GM12878 (cell line): ENCODE results near the gene FCHSD2. TPM values are rescaled to one million over a fixed set of nuclear protein-coding genes. Genes with fewer than 3 reads are reported as not detected.

ENCODE experiments used
- BACH1 ChIP-seq: fragments of 450-650 bp; IDR thresholded peaks from 2 replicates; pipeline ENCODE4 v1.6.1; 2017; ENCODE audit warnings: mild to moderate bottlenecking, borderline replicate concordance
- BCL11A ChIP-seq: IDR thresholded peaks from 2 replicates; pipeline ENCODE4 v1.6.1; 2011; ENCODE audit warnings: low read depth, low read length
- CHD4 ChIP-seq: fragments of 200-600 bp; sonication (generic); IDR thresholded peaks from 2 replicates; pipeline ENCODE4 v1.6.1; 2016; ENCODE audit warnings: mild to moderate bottlenecking
- CREB1 ChIP-seq: IDR thresholded peaks from 2 replicates; pipeline ENCODE4 v1.6.1; 2012; ENCODE audit warnings: low read depth, mild to moderate bottlenecking, inconsistent platforms
- CUX1 ChIP-seq: IDR thresholded peaks from 2 replicates; pipeline ENCODE4 v1.6.1; 2012; ENCODE audit warnings: improper control_type of control experiment, low read depth, low read length; ENCODE audit not compliant: insufficient replicate concordance
- E2F8 ChIP-seq: fragments of 450-650 bp; IDR thresholded peaks from 2 replicates; pipeline ENCODE4 v1.6.1; 2018; ENCODE audit warnings: mild to moderate bottlenecking, low read depth, moderate library complexity; ENCODE audit not compliant: partially characterized antibody
- FOS ChIP-seq: IDR thresholded peaks from 3 replicates; pipeline ENCODE4 v1.6.1; 2011; ENCODE audit warnings: borderline replicate concordance; ENCODE audit not compliant: insufficient read length; ENCODE audit errors: extremely low read depth
- FOXM1 ChIP-seq: IDR thresholded peaks from 2 replicates; pipeline ENCODE4 v1.6.1; 2012; ENCODE audit warnings: low read depth, mild to moderate bottlenecking, inconsistent platforms, low read length, moderate library complexity
- IRF4 ChIP-seq: IDR thresholded peaks from 2 replicates; pipeline ENCODE4 v1.6.1; 2011; ENCODE audit warnings: low read depth, low read length
- IRF5 ChIP-seq: fragments of 450-650 bp; IDR thresholded peaks from 2 replicates; pipeline ENCODE4 v1.6.1; 2017; ENCODE audit warnings: borderline replicate concordance
- LARP7 ChIP-seq: fragments of 450-650 bp; IDR thresholded peaks from 2 replicates; pipeline ENCODE4 v1.6.1; 2017; ENCODE audit warnings: mild to moderate bottlenecking
- MYC ChIP-seq: IDR thresholded peaks from 2 replicates; pipeline ENCODE4 v1.6.1; 2011; ENCODE audit warnings: mild to moderate bottlenecking, low read length, moderate library complexity, inconsistent platforms; ENCODE audit not compliant: insufficient read depth, insufficient replicate concordance, insufficient read length, severe bottlenecking
- NR2F1 ChIP-seq: fragments of 450-650 bp; conservative IDR thresholded peaks from 2 replicates; pipeline ENCODE4 v1.6.1; 2017; ENCODE audit warnings: mild to moderate bottlenecking
- RAD51 ChIP-seq: fragments of 450-650 bp; IDR thresholded peaks from 2 replicates; pipeline ENCODE4 v1.6.1; 2016; ENCODE audit warnings: moderate library complexity, mild to moderate bottlenecking, inconsistent platforms
- SMAD1 ChIP-seq: fragments of 450-650 bp; IDR thresholded peaks from 2 replicates; pipeline ENCODE4 v1.6.1; 2018; ENCODE audit warnings: mild to moderate bottlenecking, low read depth; ENCODE audit not compliant: partially characterized antibody
- SMARCA5 ChIP-seq: fragments of 450-650 bp; IDR thresholded peaks from 2 replicates; pipeline ENCODE4 v1.6.1; 2017; ENCODE audit warnings: mild to moderate bottlenecking
- SP1 ChIP-seq: IDR thresholded peaks from one replicate; pipeline ENCODE4 v1.6.1; 2011; ENCODE audit warnings: low read depth, low read length
- SRF ChIP-seq, 2 experiments: IDR thresholded peaks; 2 replicates each; pipeline ENCODE4 v1.6.1; 2011; ENCODE audit warnings: low read depth in 2 of 2, low read length in 2 of 2, mild to moderate bottlenecking in 1 of 2, moderate library complexity in 1 of 2
- STAT1 ChIP-seq: fragments of 450-650 bp; conservative IDR thresholded peaks from 2 replicates; pipeline ENCODE4 v1.6.1; 2014; ENCODE audit warnings: antibody characterized with exemption, mild to moderate bottlenecking
- TAF1 ChIP-seq: IDR thresholded peaks from 2 replicates; pipeline ENCODE4 v1.6.1; 2011; ENCODE audit warnings: mild to moderate bottlenecking, low read depth, low read length, borderline replicate concordance
- USF1 ChIP-seq: IDR thresholded peaks from 2 replicates; pipeline ENCODE4 v1.6.1; 2011; ENCODE audit warnings: borderline replicate concordance, low read depth, mild to moderate bottlenecking, moderate library complexity, mixed read lengths, low read length; ENCODE audit not compliant: insufficient read depth; ENCODE audit errors: extremely low read length
- ZNF24 ChIP-seq: fragments of 450-650 bp; IDR thresholded peaks from 2 replicates; pipeline ENCODE4 v1.6.1; 2017; ENCODE audit warnings: antibody characterized with exemption, mild to moderate bottlenecking
- polyA plus RNA-seq, 11 experiments: library from polyadenylated mRNA; depleted of rRNA in 4 of 11; unstranded in 6 of 11; stranded (reverse) in 5 of 11; fragments of >200 nt; fragmentation: Nextera tagmentation in 4 of 11; fragmentation: Illumina TruSeq in 1 of 11; extraction: Ambion mirVana in 4 of 11; extraction: Trizol in 1 of 11; gene quantifications; 1 replicate in 1 of 11; 2 replicates in 10 of 11; pipeline versions ENCODE4 v1.2.1 to v1.2.3, GENCODE V29; 2011 to 2016; ENCODE audit warnings: inconsistent platforms in 2 of 11, missing spikeins in 2 of 11, low read depth in 1 of 11
- total RNA-seq, 4 experiments: library from RNA; depleted of rRNA in 3 of 4; stranded (reverse); fragments of >200 nt in 3 of 4; fragmentation: Illumina TruSeq in 1 of 4; extraction: Trizol in 1 of 4; gene quantifications; 2 replicates each; pipeline versions ENCODE4 v1.2.1 to v1.2.3, GENCODE V29; 2013 to 2021

The FCHSD2 gene
- total and polyA plus RNA-seq, 10 of the 15 experiments (the other 5 are each of a cell fraction or from before 2014, with no cell fraction given): 13.2 to 89.8 (median 47.8) TPM

- TF ChIP-seq BACH1 (no peak), RAD51 (no peak), LARP7 (no peak), SP1 (peak; percentile 81), STAT1 (no peak), CREB1 (peak; percentile 74), SMARCA5 (no peak), SRF (IDR thresholded peaks at IDR 0.05; ENCODE audit: low read depth in 2 of 2, low read length in 2 of 2) (no peak), TAF1 (no peak), ZNF24 (no peak), NR2F1 (peak; percentile 76), FOS (no peak), SMAD1 (no peak), CHD4 (no peak), MYC (no peak), CUX1 (peak; percentile 23), E2F8 (peak; percentile 21), FOXM1 (no peak), IRF4 (peak; percentile 82; the same call in 1 of the 2 replicates), BCL11A (peak; percentile 86; the same call in 1 of the 2 replicates), USF1 (no peak), IRF5 (no peak)
Measured at GRCh38 chr11:73189315-73189714, 47.2 kb upstream of the FCHSD2 start (continued).
